Cardiac muscle cell (in vitro differentiated cells and primary cell): ENCODE data around the gene ADRA2A. TPM values are rescaled to one million over a fixed set of nuclear protein-coding genes. Genes with fewer than 3 reads are reported as not detected.

Experiments used
- DNase-seq, 2 donors: peaks; one replicate each; pipeline versions ENCODE4 v3.0.0 to v3.0.0-alpha.2; 2010 to 2017; ENCODE audit warnings: low read depth in 1 of 2, low spot score in 1 of 2
- H3K27ac ChIP-seq: fragments of 200-600 bp; sonication (generic); 2 replicates; pipeline ENCODE4 v1.5.1; 2016
- H3K27me3 ChIP-seq: fragments of 200-600 bp; sonication (generic); 2 replicates; pipeline ENCODE4 v1.6.0; 2016; ENCODE audit warnings: control low read depth
- H3K36me3 ChIP-seq: fragments of 200-600 bp; sonication (generic); 2 replicates; pipeline ENCODE4 v1.5.1; 2016; ENCODE audit warnings: control low read depth
- H3K4me1 ChIP-seq: fragments of 200-600 bp; sonication (generic); 2 replicates; pipeline ENCODE4 v1.8.1; 2017; ENCODE audit warnings: low read depth, mild to moderate bottlenecking, mixed run types
- H3K4me3 ChIP-seq: fragments of 200-600 bp; sonication (generic); 2 replicates; pipeline ENCODE4 v1.5.1; 2016; ENCODE audit warnings: mild to moderate bottlenecking
- H3K9me3 ChIP-seq: fragments of 200-600 bp; sonication (generic); 2 replicates; pipeline ENCODE4 v1.5.1; 2017; ENCODE audit warnings: low read depth, mild to moderate bottlenecking, control low read depth
- CTCF ChIP-seq: IDR thresholded peaks from 2 replicates; pipeline ENCODE4 v1.5.1; 2012; ENCODE audit warnings: low read depth, mild to moderate bottlenecking, low read length
- polyA plus RNA-seq: library from polyadenylated mRNA; unstranded; fragments of >200 nt; fragmentation: Nextera tagmentation; extraction: Ambion mirVana; gene quantifications from 2 replicates; pipeline ENCODE4 v1.2.1, GENCODE V29; 2016
- total RNA-seq: library from RNA; depleted of rRNA; stranded (reverse); fragments of >200 nt; gene quantifications from 2 replicates; pipeline ENCODE4 v1.2.3, GENCODE V29; 2016

ADRA2A gene
- total and polyA plus RNA-seq, 2 experiments from 2014 or later = 0.24 TPM; not detected in 1

GRCh38 chr10:111107023-111107422 lies 30.2 kb downstream of the ADRA2A start:
- no peak for TF ChIP-seq CTCF
- Histone ChIP-seq H3K4me3 (no peak overlapping the region), H3K9me3 (no peaks in the 10 kb centered on the region), H3K36me3 (no peaks in the 10 kb centered on the region), H3K27me3 (no peaks in the 10 kb centered on the region), H3K27ac (no peak overlapping the region), H3K4me1 (no peaks in the 10 kb centered on the region)
- DNase-seq = no peak

GRCh38 chr10:111107846-111108245 lies 31.0 kb downstream of the ADRA2A start:
- Histone ChIP-seq H3K4me1 (no peaks in the 10 kb centered on the region), H3K27ac (no peak overlapping the region), H3K9me3 (no peaks in the 10 kb centered on the region), H3K27me3 (no peaks in the 10 kb centered on the region), H3K36me3 (no peaks in the 10 kb centered on the region), H3K4me3 (no peak overlapping the region)
- TF ChIP-seq CTCF = no peak
- DNase-seq = no peak

- Histone ChIP-seq H3K9me3 (no peaks in the 10 kb centered on the region), H3K27me3 (no peaks in the 10 kb centered on the region), H3K36me3 (no peaks in the 10 kb centered on the region), H3K4me1 (no peaks in the 10 kb centered on the region), H3K4me3 (no peak overlapping the region), H3K27ac (no peak overlapping the region)
- TF ChIP-seq CTCF = no peak
- no peak for DNase-seq
Observed at GRCh38 chr10:111108441-111108840, 31.6 kb downstream of the ADRA2A start.

GRCh38 chr10:111109501-111110242 lies 32.8 kb downstream of the ADRA2A start:
- H3K27ac ChIP-seq = no peak overlapping the region
- H3K9me3 ChIP-seq = no peaks in the 10 kb centered on the region
- no peak for DNase-seq
- H3K4me1 ChIP-seq = no peaks in the 10 kb centered on the region
- TF ChIP-seq CTCF = no peak
- no peaks in the 10 kb centered on the region for H3K36me3 ChIP-seq
- no peak overlapping the region for H3K4me3 ChIP-seq
- H3K27me3 ChIP-seq = no peaks in the 10 kb centered on the region

GRCh38 chr10:111110771-111111170 lies 33.9 kb downstream of the ADRA2A start:
- H3K27me3 ChIP-seq = no peaks in the 10 kb centered on the region
- no peak for TF ChIP-seq CTCF
- no peak overlapping the region for H3K27ac ChIP-seq
- DNase-seq = no peak
- no peaks in the 10 kb centered on the region for H3K9me3 ChIP-seq
- no peaks in the 10 kb centered on the region for H3K36me3 ChIP-seq
- no peaks in the 10 kb centered on the region for H3K4me1 ChIP-seq
- H3K4me3 ChIP-seq = no peak overlapping the region
